Measurements from ENCODE around the gene RETSAT. TPM values are rescaled to one million over a fixed set of nuclear protein-coding genes. Genes with fewer than 3 reads are reported as not detected.

The RETSAT gene
- total and polyA plus RNA-seq, 2 of the 13 experiments (the other 11 are each of a cell fraction or from before 2014, with no cell fraction given), result 46.7 to 61.0 TPM

DNA sequence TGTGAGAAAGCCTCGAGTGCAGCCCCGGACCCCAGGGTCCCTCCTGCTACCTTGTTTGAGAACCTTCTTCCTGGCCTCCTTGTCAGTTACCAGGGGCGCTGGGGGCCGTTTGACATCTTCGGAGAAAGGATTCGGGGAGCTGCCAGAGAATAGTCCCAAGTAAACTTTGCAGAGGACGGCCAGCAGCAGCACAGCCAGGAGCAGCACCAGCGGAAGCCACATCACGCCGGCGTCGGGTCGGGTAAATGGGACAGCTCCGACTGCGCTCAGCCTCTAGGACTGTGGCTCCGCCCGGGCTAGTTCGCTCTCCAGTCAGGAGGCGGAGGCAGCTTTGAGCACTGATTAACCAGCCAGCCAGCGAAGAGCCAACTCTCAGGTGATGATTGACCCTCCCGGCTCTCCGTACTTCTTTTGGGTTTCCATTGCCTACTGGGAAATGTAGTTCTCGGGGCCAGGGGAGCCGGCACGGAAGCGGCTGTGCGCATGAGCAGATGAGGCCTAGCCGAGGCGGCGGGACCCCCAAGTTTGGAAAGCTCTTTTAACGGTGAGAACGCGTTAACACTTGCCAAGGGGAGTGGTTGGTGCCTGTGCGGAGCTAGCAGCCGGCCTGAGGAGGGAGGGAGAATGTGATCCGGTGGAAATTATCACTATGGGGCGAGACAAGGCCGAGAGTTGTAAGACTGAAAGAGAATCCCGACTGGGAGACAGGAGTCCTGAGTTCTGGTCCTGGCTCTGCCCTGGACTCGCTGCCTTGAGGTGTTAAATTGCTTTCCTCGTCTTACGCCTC lies at the start of gene RETSAT, which contains the start of gene ELMOD3 (continued):
- TF ChIP-seq, protein P1, sequence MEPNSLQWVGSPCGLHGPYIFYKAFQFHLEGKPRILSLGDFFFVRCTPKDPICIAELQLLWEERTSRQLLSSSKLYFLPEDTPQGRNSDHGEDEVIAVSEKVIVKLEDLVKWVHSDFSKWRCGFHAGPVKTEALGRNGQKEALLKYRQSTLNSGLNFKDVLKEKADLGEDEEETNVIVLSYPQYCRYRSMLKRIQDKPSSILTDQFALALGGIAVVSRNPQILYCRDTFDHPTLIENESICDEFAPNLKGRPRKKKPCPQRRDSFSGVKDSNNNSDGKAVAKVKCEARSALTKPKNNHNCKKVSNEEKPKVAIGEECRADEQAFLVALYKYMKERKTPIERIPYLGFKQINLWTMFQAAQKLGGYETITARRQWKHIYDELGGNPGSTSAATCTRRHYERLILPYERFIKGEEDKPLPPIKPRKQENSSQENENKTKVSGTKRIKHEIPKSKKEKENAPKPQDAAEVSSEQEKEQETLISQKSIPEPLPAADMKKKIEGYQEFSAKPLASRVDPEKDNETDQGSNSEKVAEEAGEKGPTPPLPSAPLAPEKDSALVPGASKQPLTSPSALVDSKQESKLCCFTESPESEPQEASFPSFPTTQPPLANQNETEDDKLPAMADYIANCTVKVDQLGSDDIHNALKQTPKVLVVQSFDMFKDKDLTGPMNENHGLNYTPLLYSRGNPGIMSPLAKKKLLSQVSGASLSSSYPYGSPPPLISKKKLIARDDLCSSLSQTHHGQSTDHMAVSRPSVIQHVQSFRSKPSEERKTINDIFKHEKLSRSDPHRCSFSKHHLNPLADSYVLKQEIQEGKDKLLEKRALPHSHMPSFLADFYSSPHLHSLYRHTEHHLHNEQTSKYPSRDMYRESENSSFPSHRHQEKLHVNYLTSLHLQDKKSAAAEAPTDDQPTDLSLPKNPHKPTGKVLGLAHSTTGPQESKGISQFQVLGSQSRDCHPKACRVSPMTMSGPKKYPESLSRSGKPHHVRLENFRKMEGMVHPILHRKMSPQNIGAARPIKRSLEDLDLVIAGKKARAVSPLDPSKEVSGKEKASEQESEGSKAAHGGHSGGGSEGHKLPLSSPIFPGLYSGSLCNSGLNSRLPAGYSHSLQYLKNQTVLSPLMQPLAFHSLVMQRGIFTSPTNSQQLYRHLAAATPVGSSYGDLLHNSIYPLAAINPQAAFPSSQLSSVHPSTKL (CRISPR knock-in tag; IDR thresholded peaks at IDR 0.05), result peak; percentile 64
- TF ChIP-seq, protein P2, sequence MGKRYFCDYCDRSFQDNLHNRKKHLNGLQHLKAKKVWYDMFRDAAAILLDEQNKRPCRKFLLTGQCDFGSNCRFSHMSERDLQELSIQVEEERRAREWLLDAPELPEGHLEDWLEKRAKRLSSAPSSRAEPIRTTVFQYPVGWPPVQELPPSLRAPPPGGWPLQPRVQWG (CRISPR knock-in tag; IDR thresholded peaks at IDR 0.05; ENCODE audit: borderline replicate concordance, low read depth), result no peak
- peak; percentile 81; the same call in 1 of the 2 replicates for TF ChIP-seq MTA1 (CRISPR knock-in tag; IDR thresholded peaks at IDR 0.05; ENCODE audit: borderline replicate concordance)
- TF ChIP-seq, protein P3, sequence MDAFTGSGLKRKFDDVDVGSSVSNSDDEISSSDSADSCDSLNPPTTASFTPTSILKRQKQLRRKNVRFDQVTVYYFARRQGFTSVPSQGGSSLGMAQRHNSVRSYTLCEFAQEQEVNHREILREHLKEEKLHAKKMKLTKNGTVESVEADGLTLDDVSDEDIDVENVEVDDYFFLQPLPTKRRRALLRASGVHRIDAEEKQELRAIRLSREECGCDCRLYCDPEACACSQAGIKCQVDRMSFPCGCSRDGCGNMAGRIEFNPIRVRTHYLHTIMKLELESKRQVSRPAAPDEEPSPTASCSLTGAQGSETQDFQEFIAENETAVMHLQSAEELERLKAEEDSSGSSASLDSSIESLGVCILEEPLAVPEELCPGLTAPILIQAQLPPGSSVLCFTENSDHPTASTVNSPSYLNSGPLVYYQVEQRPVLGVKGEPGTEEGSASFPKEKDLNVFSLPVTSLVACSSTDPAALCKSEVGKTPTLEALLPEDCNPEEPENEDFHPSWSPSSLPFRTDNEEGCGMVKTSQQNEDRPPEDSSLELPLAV (CRISPR knock-in tag; conservative IDR thresholded peaks at IDR 0.05; ENCODE audit: low read depth), result no peak
- TF ChIP-seq, protein P4, sequence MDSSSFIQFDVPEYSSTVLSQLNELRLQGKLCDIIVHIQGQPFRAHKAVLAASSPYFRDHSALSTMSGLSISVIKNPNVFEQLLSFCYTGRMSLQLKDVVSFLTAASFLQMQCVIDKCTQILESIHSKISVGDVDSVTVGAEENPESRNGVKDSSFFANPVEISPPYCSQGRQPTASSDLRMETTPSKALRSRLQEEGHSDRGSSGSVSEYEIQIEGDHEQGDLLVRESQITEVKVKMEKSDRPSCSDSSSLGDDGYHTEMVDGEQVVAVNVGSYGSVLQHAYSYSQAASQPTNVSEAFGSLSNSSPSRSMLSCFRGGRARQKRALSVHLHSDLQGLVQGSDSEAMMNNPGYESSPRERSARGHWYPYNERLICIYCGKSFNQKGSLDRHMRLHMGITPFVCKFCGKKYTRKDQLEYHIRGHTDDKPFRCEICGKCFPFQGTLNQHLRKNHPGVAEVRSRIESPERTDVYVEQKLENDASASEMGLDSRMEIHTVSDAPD (CRISPR knock-in tag; IDR thresholded peaks at IDR 0.05), result peak; percentile 29; the same call in 1 of the 2 replicates
- peak; percentile 64; the same call in 1 of the 2 replicates for TF ChIP-seq ZFP36L2 (CRISPR knock-in tag; IDR thresholded peaks at IDR 0.05)
- TF ChIP-seq SETDB1 (CRISPR knock-in tag; IDR thresholded peaks at IDR 0.05; ENCODE audit: borderline replicate concordance), result no peak
- TF ChIP-seq, protein P5, sequence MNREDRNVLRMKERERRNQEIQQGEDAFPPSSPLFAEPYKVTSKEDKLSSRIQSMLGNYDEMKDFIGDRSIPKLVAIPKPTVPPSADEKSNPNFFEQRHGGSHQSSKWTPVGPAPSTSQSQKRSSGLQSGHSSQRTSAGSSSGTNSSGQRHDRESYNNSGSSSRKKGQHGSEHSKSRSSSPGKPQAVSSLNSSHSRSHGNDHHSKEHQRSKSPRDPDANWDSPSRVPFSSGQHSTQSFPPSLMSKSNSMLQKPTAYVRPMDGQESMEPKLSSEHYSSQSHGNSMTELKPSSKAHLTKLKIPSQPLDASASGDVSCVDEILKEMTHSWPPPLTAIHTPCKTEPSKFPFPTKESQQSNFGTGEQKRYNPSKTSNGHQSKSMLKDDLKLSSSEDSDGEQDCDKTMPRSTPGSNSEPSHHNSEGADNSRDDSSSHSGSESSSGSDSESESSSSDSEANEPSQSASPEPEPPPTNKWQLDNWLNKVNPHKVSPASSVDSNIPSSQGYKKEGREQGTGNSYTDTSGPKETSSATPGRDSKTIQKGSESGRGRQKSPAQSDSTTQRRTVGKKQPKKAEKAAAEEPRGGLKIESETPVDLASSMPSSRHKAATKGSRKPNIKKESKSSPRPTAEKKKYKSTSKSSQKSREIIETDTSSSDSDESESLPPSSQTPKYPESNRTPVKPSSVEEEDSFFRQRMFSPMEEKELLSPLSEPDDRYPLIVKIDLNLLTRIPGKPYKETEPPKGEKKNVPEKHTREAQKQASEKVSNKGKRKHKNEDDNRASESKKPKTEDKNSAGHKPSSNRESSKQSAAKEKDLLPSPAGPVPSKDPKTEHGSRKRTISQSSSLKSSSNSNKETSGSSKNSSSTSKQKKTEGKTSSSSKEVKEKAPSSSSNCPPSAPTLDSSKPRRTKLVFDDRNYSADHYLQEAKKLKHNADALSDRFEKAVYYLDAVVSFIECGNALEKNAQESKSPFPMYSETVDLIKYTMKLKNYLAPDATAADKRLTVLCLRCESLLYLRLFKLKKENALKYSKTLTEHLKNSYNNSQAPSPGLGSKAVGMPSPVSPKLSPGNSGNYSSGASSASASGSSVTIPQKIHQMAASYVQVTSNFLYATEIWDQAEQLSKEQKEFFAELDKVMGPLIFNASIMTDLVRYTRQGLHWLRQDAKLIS (CRISPR knock-in tag; IDR thresholded peaks at IDR 0.05), result peak; percentile 70
- peak; percentile 96 for TF ChIP-seq KAT8 (CRISPR knock-in tag; IDR thresholded peaks at IDR 0.05)
- TF ChIP-seq ZNF761 (CRISPR knock-in tag; conservative IDR thresholded peaks at IDR 0.05), result peak; percentile 99
- no peak for TF ChIP-seq AGO1 (IDR thresholded peaks at IDR 0.05; ENCODE audit: low read depth, low read length, poor library complexity, severe bottlenecking)
- TF ChIP-seq, protein P6, sequence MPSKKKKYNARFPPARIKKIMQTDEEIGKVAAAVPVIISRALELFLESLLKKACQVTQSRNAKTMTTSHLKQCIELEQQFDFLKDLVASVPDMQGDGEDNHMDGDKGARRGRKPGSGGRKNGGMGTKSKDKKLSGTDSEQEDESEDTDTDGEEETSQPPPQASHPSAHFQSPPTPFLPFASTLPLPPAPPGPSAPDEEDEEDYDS (CRISPR knock-in tag; IDR thresholded peaks at IDR 0.05), result peak; percentile 99
- no peak for TF ChIP-seq CBX2 (IDR thresholded peaks at IDR 0.05; ENCODE audit: low read depth, low read length)
- no peak for TF ChIP-seq CBX2 (CRISPR knock-in tag; IDR thresholded peaks at IDR 0.05; ENCODE audit: low read depth)
- TF ChIP-seq CENPT (CRISPR knock-in tag; IDR thresholded peaks at IDR 0.05; ENCODE audit: low read depth), result no peak

Data from HepG2 (cell line).